GM19468 (cell line): ENCODE data around the gene TRIM42.
A peak's percentile ranks its signal among the peaks of the same experiment; 100 is the strongest.

ENCODE experiments used
- ATAC-seq: cut with Tn5 transposase; IDR thresholded peaks from one replicate; pipeline ENCODE4 v1.9.1; 2021; ENCODE audit warnings: mild to moderate bottlenecking, moderate library complexity, moderate number of reproducible peaks; ENCODE audit not compliant: unreplicated experiment; ENCODE audit errors: extremely low read depth

The TRIM42 gene

DNA sequence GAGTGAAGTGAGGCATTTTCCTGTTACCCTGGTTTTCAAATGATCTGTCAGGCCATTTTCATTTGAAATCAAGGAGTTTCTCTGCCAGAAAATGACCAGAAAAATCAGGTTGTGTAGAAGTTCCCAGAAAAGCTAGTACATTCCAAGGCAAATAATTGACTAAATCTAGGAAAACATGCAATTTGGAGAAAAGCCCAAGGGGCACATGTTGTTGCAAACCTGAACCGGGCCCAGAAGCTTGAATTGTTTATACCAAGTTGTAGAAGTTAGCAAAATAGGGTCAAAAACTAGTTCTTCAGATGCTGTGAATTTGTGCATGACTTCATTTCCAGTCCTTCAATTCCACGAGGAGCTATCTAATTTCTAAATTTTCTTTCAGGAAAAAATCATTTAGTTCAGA is 31.0 kb downstream of the TRIM42 start:
- ATAC-seq: no peak

GRCh38 chr3:140709751-140710150 is 31.9 kb downstream of the TRIM42 start:
- ATAC-seq: no peak

- no peak for ATAC-seq
Measured at GRCh38 chr3:140710711-140711389, 33.0 kb downstream of the TRIM42 start.

DNA sequence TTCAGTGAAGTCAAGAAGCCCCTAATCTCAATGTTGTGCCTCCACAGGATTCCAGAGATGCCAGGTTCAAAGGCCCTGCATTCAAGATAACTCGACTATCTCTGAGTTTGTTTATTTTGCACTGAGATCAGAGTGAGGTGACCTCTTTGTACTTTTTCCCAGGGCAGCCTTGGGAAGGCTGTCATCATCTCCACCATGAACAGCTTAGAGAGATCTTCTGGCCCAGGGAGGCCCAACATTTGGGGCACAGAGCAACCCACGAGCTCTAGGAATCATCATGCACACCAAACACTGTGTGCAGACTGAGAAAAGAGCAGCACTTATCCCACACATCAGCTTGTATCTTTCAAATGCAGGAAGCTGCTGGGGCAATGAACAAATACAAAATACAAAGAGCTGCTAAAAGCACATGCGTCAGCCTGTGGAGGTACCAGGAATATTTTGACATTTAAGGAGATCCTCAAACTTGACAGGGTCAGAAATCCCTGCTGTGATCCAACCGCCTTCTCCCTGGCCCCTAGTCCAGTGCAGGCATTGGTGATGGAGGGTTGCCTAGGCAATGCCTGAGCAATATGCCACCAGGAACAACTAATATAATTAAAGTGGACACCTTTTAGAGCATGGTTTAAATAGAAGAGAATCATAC is 33.6 kb downstream of the TRIM42 start:
- no peak for ATAC-seq

DNA sequence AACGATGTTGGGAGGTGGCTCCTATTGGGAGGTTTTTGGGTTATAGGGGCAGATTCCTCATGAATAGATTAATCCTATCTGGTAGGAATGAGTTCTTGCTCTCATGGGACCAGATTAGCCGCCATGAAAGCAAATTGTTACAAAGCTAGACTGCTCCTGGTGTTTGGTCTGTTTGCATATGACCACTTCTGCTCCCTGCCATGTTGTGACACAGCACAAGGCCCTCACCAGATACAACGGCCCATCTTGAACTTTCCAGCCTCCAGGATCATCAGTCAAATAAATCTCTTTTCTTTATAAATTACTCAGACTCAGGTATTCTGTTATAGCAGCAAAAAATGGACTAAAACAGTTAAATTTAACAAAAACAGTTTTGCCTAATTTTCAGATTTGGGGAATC is 34.4 kb downstream of the TRIM42 start:
- ATAC-seq: no peak

- no peak for ATAC-seq
Measured at GRCh38 chr3:140715035-140715434, 37.2 kb downstream of the TRIM42 start.

- no peak for ATAC-seq
Measured at GRCh38 chr3:140717921-140718320, 40.1 kb downstream of the TRIM42 start.

DNA sequence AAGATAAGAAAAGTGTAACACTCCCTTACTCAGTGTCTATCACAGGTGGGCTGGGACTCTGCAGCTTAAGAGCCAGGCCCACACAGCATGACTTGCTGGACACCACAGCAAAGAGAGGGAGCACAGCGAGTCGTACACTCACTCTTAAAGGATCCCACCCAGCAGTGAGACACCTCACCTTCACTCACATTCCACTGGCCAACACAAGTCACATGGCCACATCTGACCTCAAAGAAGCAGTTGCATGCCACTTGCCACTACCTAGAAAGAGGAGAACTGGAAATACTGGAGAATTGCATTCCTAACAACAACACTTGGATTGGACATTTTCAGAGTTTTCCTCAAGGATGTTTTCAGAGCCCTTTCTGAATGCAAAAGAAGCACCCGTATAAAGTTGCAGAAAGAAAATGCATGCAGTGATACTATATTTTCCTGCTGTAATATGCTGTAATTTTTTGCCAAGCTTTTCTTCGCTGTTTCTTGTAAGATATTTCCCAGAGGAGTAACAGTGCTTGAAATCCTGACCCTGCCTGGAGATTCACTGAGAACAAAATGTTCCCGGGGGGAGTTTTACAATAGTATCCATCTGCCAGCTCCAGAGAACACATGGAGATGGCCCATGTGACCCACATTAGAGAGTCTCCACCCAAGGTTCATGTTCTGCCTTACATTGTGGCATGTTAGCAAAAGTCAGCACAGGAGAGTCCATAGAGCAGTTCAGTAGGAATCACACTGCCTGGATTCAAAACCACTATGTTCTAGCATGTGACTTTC is 42.2 kb downstream of the TRIM42 start:
- no peak for ATAC-seq

GRCh38 chr3:140723576-140723975 is 45.7 kb downstream of the TRIM42 start:
- ATAC-seq: no peak

- ATAC-seq: peak; percentile 66
Measured at GRCh38 chr3:140724856-140725812, 47.3 kb downstream of the TRIM42 start.

DNA sequence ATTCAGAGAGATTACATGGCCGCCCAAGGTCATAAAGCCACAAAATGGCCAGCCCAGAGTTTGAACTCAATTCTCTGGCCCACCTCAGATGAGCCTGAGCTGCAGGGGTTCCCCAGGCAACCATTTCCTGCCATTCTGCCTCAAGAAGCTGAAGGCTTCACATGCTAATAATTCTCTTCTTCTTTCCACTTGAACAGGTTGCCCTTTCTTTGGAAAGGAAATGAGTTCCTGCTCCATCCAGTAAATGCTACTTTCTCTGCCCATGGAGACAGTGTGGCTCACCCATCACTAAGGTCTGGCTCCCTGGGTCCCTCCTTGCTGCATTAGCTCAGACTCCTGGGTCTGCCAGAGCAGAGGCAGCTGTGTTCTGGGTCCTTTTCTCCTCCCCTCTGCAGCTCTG is 48.2 kb downstream of the TRIM42 start:
- ATAC-seq: no peak

GRCh38 chr3:140727886-140728285 is 50.0 kb downstream of the TRIM42 start:
- no peak for ATAC-seq

DNA sequence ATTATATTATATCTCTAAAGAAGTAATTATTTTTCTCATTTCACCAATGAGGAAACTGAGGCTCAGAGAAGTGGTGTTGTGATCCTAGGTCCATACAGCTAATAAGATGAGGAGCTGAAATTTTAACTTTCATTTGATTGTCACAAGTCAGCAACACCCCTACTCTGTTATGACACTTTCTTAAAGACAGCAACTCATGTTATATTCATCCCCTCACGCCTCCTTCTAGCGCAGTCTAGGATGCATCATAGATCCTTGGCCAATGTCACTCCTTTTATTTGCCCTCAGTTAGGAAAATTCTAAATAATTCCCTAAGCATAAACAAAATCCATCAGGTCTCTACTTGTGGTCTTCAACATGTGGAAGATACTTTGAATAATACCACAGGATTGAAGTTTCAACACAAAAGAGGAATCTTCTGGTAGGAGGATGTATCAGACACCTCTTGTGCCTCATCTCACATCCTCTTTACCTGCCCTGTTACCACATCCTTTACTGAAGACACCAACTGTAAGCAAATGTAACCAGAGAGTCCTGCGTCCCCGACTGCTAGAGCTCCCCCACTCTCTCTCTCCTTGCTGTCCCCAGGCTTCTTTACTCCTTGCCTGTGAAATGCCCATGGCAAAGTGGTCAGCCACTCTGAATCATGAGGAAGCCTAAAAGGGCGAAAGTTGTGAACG is 53.7 kb downstream of the TRIM42 start:
- ATAC-seq: peak; percentile 74

DNA sequence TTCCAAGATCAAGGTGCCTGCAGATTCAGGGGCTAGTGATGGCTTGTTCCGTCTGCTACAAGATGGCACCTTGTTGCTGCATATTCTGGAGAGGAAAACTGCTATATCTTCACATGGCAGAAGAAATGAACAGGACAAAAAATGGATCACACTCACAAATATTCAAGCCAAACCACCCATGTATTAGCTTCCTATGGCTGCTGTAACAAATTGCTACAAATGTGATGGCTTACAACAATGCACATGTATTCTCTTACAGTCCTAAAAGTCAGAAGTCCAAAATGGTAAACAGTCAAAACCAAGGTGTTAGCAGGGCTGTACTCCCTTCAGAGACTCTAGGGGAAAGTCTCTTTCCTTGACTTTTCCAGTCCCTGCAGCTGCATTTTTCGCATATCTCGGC is 55.8 kb downstream of the TRIM42 start:
- no peak for ATAC-seq

GRCh38 chr3:140736863-140737460 is 59.1 kb downstream of the TRIM42 start:
- no peak for ATAC-seq

DNA sequence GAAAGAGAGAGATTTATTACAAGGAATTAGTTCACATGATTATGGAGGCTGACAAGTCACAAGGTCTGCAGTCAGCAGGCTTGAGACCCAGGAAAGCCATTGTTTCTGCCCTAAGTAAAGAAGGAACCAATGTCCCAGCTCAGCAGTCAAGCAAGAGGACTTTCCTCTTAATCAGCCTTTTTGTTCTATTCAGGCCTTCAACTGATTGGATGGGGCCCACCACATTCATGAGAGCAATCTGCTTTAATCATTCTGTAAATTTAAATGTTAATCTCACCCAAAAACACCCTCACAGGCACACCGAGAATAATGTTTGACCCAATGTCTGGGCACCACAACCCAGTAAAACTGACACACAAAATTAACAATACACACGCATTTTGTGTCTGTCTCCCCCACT is 64.3 kb downstream of the TRIM42 start:
- no peak for ATAC-seq

- ATAC-seq: no peak
Measured at GRCh38 chr3:140748171-140748570, 70.3 kb downstream of the TRIM42 start.

- no peak for ATAC-seq
Measured at GRCh38 chr3:140748903-140749302, 71.0 kb downstream of the TRIM42 start.
